ENCODE results near the gene PDSS2.

- TF ChIP-seq POLR2A (IDR thresholded peaks at IDR 0.05) (no peak), CTCF (IDR thresholded peaks at IDR 0.05) (no peak)
These were observed 72.5 kb downstream of the PDSS2 start for GRCh38 chr6:107386904-107387303.
